Mesothelial cell of epicardium (in vitro differentiated cells): ENCODE data around the gene SLC11A1. TPM values are rescaled to one million over a fixed set of nuclear protein-coding genes. Genes with fewer than 3 reads are reported as not detected.

Experiments
- DNase-seq, 2 experiments: peaks; one replicate each; pipeline ENCODE4 v3.0.0; 2021; ENCODE audit warnings: low spot score in 2 of 2; ENCODE audit not compliant: unreplicated experiment in 2 of 2
- H3K27ac Mint-ChIP-seq: 2 replicates; pipeline ENCODE4 v1.8.0; 2021; ENCODE audit warnings: mixed read lengths
- H3K27me3 Mint-ChIP-seq: 2 replicates; pipeline ENCODE4 v1.8.0; 2021; ENCODE audit warnings: low read depth, mixed read lengths
- H3K36me3 Mint-ChIP-seq: 2 replicates; pipeline ENCODE4 v1.8.0; 2021; ENCODE audit warnings: mixed read lengths
- H3K4me1 Mint-ChIP-seq: 2 replicates; pipeline ENCODE4 v1.8.0; 2021; ENCODE audit warnings: mixed read lengths
- H3K4me3 Mint-ChIP-seq: 2 replicates; pipeline ENCODE4 v1.8.0; 2021; ENCODE audit warnings: mild to moderate bottlenecking, moderate library complexity, mixed read lengths
- H3K9me3 Mint-ChIP-seq: 2 replicates; pipeline ENCODE4 v1.8.0; 2021; ENCODE audit warnings: mixed read lengths
- CTCF ChIP-seq: fragments of 200-600 bp; sonication (generic); IDR thresholded peaks from one replicate; pipeline ENCODE4 v1.5.0; 2021; ENCODE audit warnings: antibody characterized with exemption; ENCODE audit not compliant: unreplicated experiment
- microRNA-seq: library from miRNA; unstranded; fragments of <30 nt; microRNA quantifications from one replicate; pipeline ENCODE4 v1.2.0, GENCODE V29; 2021; ENCODE audit warnings: inconsistent platforms, mixed read lengths
- total RNA-seq: library from RNA; stranded (reverse); gene quantifications from 3 replicates; pipeline ENCODE4 v1.2.1, GENCODE V29; 2021

SLC11A1 gene
- total RNA-seq, 1 donor from 2014 or later = 0.76 TPM

- no peaks in the 10 kb centered on the region for H3K4me1 Mint-ChIP-seq
- H3K27ac Mint-ChIP-seq = no peak overlapping the region
- TF ChIP-seq CTCF = no peak
Measured at GRCh38 chr2:218436992-218437391, 54.9 kb downstream of the SLC11A1 start.

GRCh38 chr2:218437969-218438368 lies 55.9 kb downstream of the SLC11A1 start:
- Mint-ChIP-seq H3K27ac (no peak overlapping the region), H3K36me3 (no peaks in the 10 kb centered on the region), H3K4me3 (no peak overlapping the region), H3K27me3 (no peaks in the 10 kb centered on the region), H3K9me3 (no peaks in the 10 kb centered on the region), H3K4me1 (no peaks in the 10 kb centered on the region)
- TF ChIP-seq CTCF = no peak
- DNase-seq = no peak

More at GRCh38 chr2:218436992-218437391, 54.9 kb downstream of the SLC11A1 start:
- Mint-ChIP-seq H3K9me3 (no peaks in the 10 kb centered on the region), H3K36me3 (no peaks in the 10 kb centered on the region), H3K4me3 (no peak overlapping the region), H3K27me3 (no peaks in the 10 kb centered on the region)
- DNase-seq = no peak

GRCh38 chr2:218438596-218438995 lies 56.5 kb downstream of the SLC11A1 start:
- TF ChIP-seq CTCF = no peak
- no peaks in the 10 kb centered on the region for H3K4me1 Mint-ChIP-seq
- DNase-seq = no peak
- H3K36me3 Mint-ChIP-seq = no peaks in the 10 kb centered on the region
- no peak overlapping the region for H3K4me3 Mint-ChIP-seq
- H3K9me3 Mint-ChIP-seq = no peaks in the 10 kb centered on the region
- H3K27me3 Mint-ChIP-seq = no peaks in the 10 kb centered on the region
- peak overlapping the region; percentile 4 for H3K27ac Mint-ChIP-seq

GRCh38 chr2:218444692-218445357 lies 62.8 kb downstream of the SLC11A1 start:
- Mint-ChIP-seq H3K36me3 (peaks cover 13% of the 10 kb centered on the region), H3K9me3 (no peaks in the 10 kb centered on the region), H3K27ac (peak overlapping the region; percentile 53), H3K4me1 (peaks cover 3% of the 10 kb centered on the region), H3K27me3 (no peaks in the 10 kb centered on the region), H3K4me3 (no peak overlapping the region)
- DNase-seq = no peak
- TF ChIP-seq CTCF = no peak

GRCh38 chr2:218445602-218446001 lies 63.5 kb downstream of the SLC11A1 start:
- TF ChIP-seq CTCF = no peak
- Mint-ChIP-seq H3K27ac (no peak overlapping the region), H3K27me3 (no peaks in the 10 kb centered on the region), H3K36me3 (peaks cover 14% of the 10 kb centered on the region), H3K4me1 (peaks cover 3% of the 10 kb centered on the region), H3K9me3 (no peaks in the 10 kb centered on the region), H3K4me3 (no peak overlapping the region)
- DNase-seq = no peak

Small RNAs within 50 kb of the gene (microRNA-seq; reads per million reads assigned to microRNA genes)
- gene MIR26B (31,242 reads per million, percentile 99 among the genes with 10 or more reads in this experiment), gene MIR6810 (2.1 reads per million)

Other genes with a start within 250 kb of the SLC11A1 start
- gene CXCR1, start 215.3 kb upstream of the SLC11A1 start, total RNA-seq = not detected in 3 replicates
- gene ARPC2, start 165.1 kb upstream of the SLC11A1 start, total RNA-seq = 274 to 279 TPM (median 276 TPM) in 3 replicates
- gene GPBAR1, start 121.3 kb upstream of the SLC11A1 start, total RNA-seq = 0.55 to 0.93 TPM (median 0.78 TPM) in 3 replicates
- gene AAMP, start 112.1 kb upstream of the SLC11A1 start, total RNA-seq = 66.6 to 67.2 TPM (median 67.1 TPM) in 3 replicates
- 63.2 to 70.4 TPM (median 69.5 TPM) in 3 replicates for gene PNKD, start 111.8 kb upstream of the SLC11A1 start, total RNA-seq
- 74.9 to 82.6 TPM (median 80.7 TPM) in 3 replicates for gene TMBIM1, start 89.8 kb upstream of the SLC11A1 start, total RNA-seq
- 0.16 TPM in 1 of 3 replicates, not detected in the others for gene CATIP, start 25.4 kb upstream of the SLC11A1 start, total RNA-seq
- 134 to 142 TPM (median 136 TPM) in 3 replicates for gene CTDSP1, start 17.6 kb downstream of the SLC11A1 start, total RNA-seq
- 0.29 to 0.64 TPM (median 0.54 TPM) in 3 replicates for gene VIL1, start 36.9 kb downstream of the SLC11A1 start, total RNA-seq
- gene USP37, start 186.1 kb downstream of the SLC11A1 start, total RNA-seq = 17.8 to 20.0 TPM (median 19.4 TPM) in 3 replicates
- 54.5 to 57.4 TPM (median 57.0 TPM) in 3 replicates for gene CNOT9, start 186.6 kb downstream of the SLC11A1 start, total RNA-seq
- 1.0 to 1.5 TPM (median 1.3 TPM) in 3 replicates for gene PLCD4, start 225.6 kb downstream of the SLC11A1 start, total RNA-seq